Left ventricle myocardium inferior (tissue), 1 donor: ENCODE results near the gene NPHP1. TPM values are rescaled to one million over a fixed set of nuclear protein-coding genes. Genes with fewer than 3 reads are reported as not detected.
A peak's percentile ranks its signal among the peaks of the same experiment; 100 is the strongest.
"Not testable (repeated sequence)": the region's sequence is repeated elsewhere in the genome, so short reads cannot be mapped to it uniquely, and the experiment has no call there.

Source experiments
- DNase-seq: peaks from one replicate; pipeline ENCODE4 v3.0.0-alpha.2; 2020
- H3K27ac ChIP-seq: fragments of 200-600 bp; replicated peaks from 2 replicates; pipeline ENCODE4 v1.8.0; 2021
- H3K27me3 ChIP-seq: fragments of 200-600 bp; 2 replicates; pipeline ENCODE4 v1.8.0; 2021; ENCODE audit warnings: low read depth
- H3K36me3 ChIP-seq: fragments of 200-600 bp; 2 replicates; pipeline ENCODE4 v1.8.0; 2021
- H3K4me1 ChIP-seq: fragments of 200-600 bp; 2 replicates; pipeline ENCODE4 v1.8.0; 2021
- H3K4me3 ChIP-seq: fragments of 200-600 bp; 2 replicates; pipeline ENCODE4 v1.8.0; 2021; ENCODE audit warnings: mild to moderate bottlenecking, moderate library complexity
- H3K9me3 ChIP-seq: fragments of 200-600 bp; replicated peaks from 2 replicates; pipeline ENCODE4 v1.8.0; 2021
- CTCF ChIP-seq: fragments of 200-600 bp; IDR thresholded peaks from 2 replicates; pipeline ENCODE4 v1.8.0; 2021; ENCODE audit warnings: antibody characterized with exemption, mild to moderate bottlenecking, borderline replicate concordance
- intact Hi-C: fragments of 100-400 bp; cut with micrococcal nuclease; formaldehyde crosslinking; loops from one replicate; pipeline ENCODE4 v1.11.0; 2022
- total RNA-seq: library from RNA; stranded (reverse); fragmentation: NEBNext Ultra II Directional; extraction: Animal tissue kit (Norgen Biotek cat#: 25700); gene quantifications from one replicate; pipeline ENCODE4 v1.2.1, GENCODE V29; 2021
- donor health status: DM: no; HTN: yes; CAD: no; lungs with severe emphysema.

NPHP1 gene
- total RNA-seq, 1 donor from 2014 or later: 5.4 TPM

GRCh38 chr2:110120171-110121051 lies 84.4 kb downstream of the NPHP1 start:
- Histone ChIP-seq H3K36me3 (no peaks in the 10 kb centered on the region), H3K4me3 (no peak overlapping the region), H3K27me3 (peaks cover 32% of the 10 kb centered on the region), H3K4me1 (peaks cover 46% of the 10 kb centered on the region), H3K27ac (peak overlapping the region; percentile 89), H3K9me3 (no peaks in the 10 kb centered on the region)
- no peak for TF ChIP-seq CTCF
- no peak for DNase-seq
- intact Hi-C loops: no loop called here

- Histone ChIP-seq H3K4me1 (peaks cover 47% of the 10 kb centered on the region), H3K27ac (peak overlapping the region; percentile 89), H3K9me3 (peaks cover 2% of the 10 kb centered on the region), H3K27me3 (peaks cover 46% of the 10 kb centered on the region), H3K36me3 (no peaks in the 10 kb centered on the region), H3K4me3 (peak overlapping the region; percentile 68)
- DNase-seq: no peak
- intact Hi-C loops: no loop called here
- TF ChIP-seq CTCF: peak; percentile 71
These were observed 88.6 kb downstream of the NPHP1 start for GRCh38 chr2:110116033-110116710.

- TF ChIP-seq CTCF: no peak
- Histone ChIP-seq H3K27me3 (peaks cover 46% of the 10 kb centered on the region), H3K27ac (peak within 1 kb of the TSS; percentile 89), H3K9me3 (peaks cover 9% of the 10 kb centered on the region), H3K36me3 (no peaks in the 10 kb centered on the region), H3K4me1 (peaks cover 44% of the 10 kb centered on the region), H3K4me3 (peak within 1 kb of the TSS; percentile 68)
- no peak for DNase-seq
- intact Hi-C loops: no loop called here
These were observed 89.4 kb downstream of the NPHP1 start, which contains the start of gene MALL for GRCh38 chr2:110115291-110116032. MALL (minus strand) TSS chr2:110115822; CDS start chr2:110115792, 30 bp downstream.

GRCh38 chr2:110114831-110115255 lies 90.0 kb downstream of the NPHP1 start:
- H3K27ac ChIP-seq: peak overlapping the region; percentile 89
- H3K4me1 ChIP-seq: peaks cover 38% of the 10 kb centered on the region
- intact Hi-C loops: no loop called here
- no peak for DNase-seq
- H3K4me3 ChIP-seq: peak overlapping the region; percentile 68
- peaks cover 10% of the 10 kb centered on the region for H3K9me3 ChIP-seq
- H3K36me3 ChIP-seq: no peaks in the 10 kb centered on the region
- H3K27me3 ChIP-seq: peaks cover 46% of the 10 kb centered on the region
- TF ChIP-seq CTCF: no peak

GRCh38 chr2:110113961-110114591 lies 90.7 kb downstream of the NPHP1 start:
- Histone ChIP-seq H3K4me3 (peak overlapping the region; percentile 68), H3K27me3 (peaks cover 46% of the 10 kb centered on the region), H3K4me1 (peaks cover 31% of the 10 kb centered on the region), H3K27ac (peak overlapping the region; percentile 89), H3K9me3 (peaks cover 10% of the 10 kb centered on the region), H3K36me3 (no peaks in the 10 kb centered on the region)
- TF ChIP-seq CTCF: peak; percentile 33
- intact Hi-C loops: no loop called here
- DNase-seq: no peak

- DNase-seq, H3K36me3 ChIP-seq, H3K27me3 ChIP-seq, H3K27ac ChIP-seq, H3K4me3 ChIP-seq, intact Hi-C loops: not testable (repeated sequence)
- peaks cover 34% of the 10 kb centered on the region for H3K4me1 ChIP-seq
- H3K9me3 ChIP-seq: peaks cover 16% of the 10 kb centered on the region
These were observed 96.5 kb downstream of the NPHP1 start for GRCh38 chr2:110108291-110108690.
